ENCODE measurements around the gene BUB1B. TPM values are rescaled to one million over a fixed set of nuclear protein-coding genes. Genes with fewer than 3 reads are reported as not detected.
A peak's percentile ranks its signal among the peaks of the same experiment; 100 is the strongest.

The BUB1B gene
- total RNA-seq, 4 donors from 2014 or later = 1.4 to 15.3 (median 8.6) TPM

DNA sequence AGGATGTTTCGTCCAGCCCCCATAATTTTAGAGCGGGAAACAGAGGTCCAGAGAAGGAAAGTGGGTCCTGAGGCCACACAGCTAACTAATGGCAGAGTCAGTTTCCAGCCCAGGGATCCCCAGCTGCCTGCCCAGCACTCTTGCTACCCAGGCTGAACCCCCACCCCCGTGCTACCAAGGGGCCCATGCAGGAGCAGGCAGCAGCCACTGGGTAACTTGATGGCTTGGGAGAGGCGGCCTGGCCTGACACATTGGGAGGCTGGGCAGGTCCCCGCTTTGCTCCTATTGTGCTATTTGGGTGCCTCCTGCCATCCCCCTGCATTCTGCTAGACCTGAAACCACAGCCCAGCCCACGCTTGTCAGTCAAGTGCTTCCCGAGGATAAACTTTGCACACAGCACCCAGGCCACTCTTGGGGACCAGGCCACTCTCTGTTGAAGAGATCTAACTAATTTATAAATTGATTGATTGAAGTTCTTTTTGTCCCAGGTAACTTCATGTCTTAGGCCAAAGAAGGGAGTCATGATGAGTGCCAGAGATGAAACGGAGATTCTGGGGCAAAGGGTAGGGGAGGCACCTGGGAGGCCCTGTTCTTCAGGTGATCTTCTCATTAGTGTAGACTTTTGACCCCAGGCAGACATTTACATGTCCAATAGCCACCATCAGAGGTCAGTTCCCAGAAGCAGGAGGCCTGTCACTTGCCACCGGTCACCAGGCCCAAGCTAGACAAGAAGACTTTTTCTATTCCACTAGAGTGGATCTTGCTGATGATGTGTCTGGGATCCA is 85.0 kb downstream of the BUB1B start:
- no peaks in the 10 kb centered on the region for H3K9me3 ChIP-seq
- H3K27ac ChIP-seq = no peak overlapping the region
- 90 to 100% methylated on average over 1 to 8 of the region's 9 CpGs for WGBS, 2 donors (ENCODE audit: low coverage in 1 of 2)
- H3K36me3 ChIP-seq = no peaks in the 10 kb centered on the region
- TF ChIP-seq, protein P1, sequence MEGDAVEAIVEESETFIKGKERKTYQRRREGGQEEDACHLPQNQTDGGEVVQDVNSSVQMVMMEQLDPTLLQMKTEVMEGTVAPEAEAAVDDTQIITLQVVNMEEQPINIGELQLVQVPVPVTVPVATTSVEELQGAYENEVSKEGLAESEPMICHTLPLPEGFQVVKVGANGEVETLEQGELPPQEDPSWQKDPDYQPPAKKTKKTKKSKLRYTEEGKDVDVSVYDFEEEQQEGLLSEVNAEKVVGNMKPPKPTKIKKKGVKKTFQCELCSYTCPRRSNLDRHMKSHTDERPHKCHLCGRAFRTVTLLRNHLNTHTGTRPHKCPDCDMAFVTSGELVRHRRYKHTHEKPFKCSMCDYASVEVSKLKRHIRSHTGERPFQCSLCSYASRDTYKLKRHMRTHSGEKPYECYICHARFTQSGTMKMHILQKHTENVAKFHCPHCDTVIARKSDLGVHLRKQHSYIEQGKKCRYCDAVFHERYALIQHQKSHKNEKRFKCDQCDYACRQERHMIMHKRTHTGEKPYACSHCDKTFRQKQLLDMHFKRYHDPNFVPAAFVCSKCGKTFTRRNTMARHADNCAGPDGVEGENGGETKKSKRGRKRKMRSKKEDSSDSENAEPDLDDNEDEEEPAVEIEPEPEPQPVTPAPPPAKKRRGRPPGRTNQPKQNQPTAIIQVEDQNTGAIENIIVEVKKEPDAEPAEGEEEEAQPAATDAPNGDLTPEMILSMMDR (IDR thresholded peaks at IDR 0.05) = no peak
- TF ChIP-seq POLR2AphosphoS5 (IDR thresholded peaks at IDR 0.05) (no peak), EP300 (IDR thresholded peaks at IDR 0.05; ENCODE audit: low read depth) (no peak), POLR2A (IDR thresholded peaks at IDR 0.05) (no peak)
- H3K4me3 ChIP-seq = no peak overlapping the region
- no peaks in the 10 kb centered on the region for H3K4me1 ChIP-seq
- intact Hi-C loops (cut with DNase I; ENCODE audit: low total_unique reads) = no loop called here
- DNase-seq = peak; percentile 5
- peaks cover 3% of the 10 kb centered on the region for H3K27me3 ChIP-seq
- in situ Hi-C loops (cut with MboI; ENCODE audit: low pct_ligation_motif_present in 1 of 4, low pct_unique_long_range_greater_than_20kb in 1 of 4, low sequenced_read_pairs in 3 of 4) = no loop called here

DNA sequence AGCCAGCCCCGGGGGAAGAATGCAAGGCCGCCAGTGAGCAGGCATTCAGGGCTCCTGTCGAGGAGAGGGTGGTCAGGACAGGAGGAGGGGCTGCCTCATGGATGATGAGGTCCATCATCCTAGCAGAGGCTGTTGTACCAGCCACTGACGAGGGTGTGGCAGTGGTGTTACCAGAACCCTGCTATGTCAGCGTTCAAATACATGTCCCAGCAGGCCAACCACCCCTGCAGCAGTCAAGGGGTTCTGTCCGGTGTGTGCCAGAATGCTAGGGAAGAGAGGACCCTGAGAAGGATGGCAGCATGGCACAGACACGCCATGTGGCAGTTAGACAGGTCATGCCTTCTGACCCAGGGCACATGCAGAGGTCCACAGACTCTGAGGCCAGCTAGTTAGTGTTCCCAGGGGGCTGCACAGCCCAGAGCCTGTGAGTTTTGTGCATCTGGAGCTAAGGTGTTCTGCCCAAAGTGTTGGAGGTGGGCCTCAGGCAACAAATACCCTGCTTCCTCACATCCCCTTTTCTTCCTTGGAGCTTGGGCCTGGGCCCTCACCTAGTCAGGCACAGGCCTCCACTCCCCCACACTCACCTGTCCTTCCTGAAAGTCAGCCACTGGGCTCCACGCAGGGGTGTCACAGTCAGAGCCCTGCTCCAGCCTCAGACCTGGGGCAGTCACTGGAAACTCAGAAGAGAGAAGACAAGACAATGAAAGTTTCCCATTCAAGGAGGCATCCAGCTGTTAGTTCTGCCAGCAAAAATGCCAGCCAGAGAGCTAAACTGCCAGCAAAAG is 85.8 kb downstream of the BUB1B start:
- peaks cover 3% of the 10 kb centered on the region for H3K27me3 ChIP-seq
- WGBS, 2 donors (ENCODE audit: low coverage in 1 of 2) = 86% methylated on average over 8 of the region's 8 CpGs; no CpG with 5 or more reads in 1 of the 2 donors
- H3K4me1 ChIP-seq = no peaks in the 10 kb centered on the region
- intact Hi-C loops (cut with DNase I; ENCODE audit: low total_unique reads) (no loop called here), in situ Hi-C loops (cut with MboI; ENCODE audit: low pct_ligation_motif_present in 1 of 4, low pct_unique_long_range_greater_than_20kb in 1 of 4, low sequenced_read_pairs in 3 of 4) (no loop called here)
- H3K27ac ChIP-seq = no peak overlapping the region
- no peak overlapping the region for H3K4me3 ChIP-seq
- no peaks in the 10 kb centered on the region for H3K9me3 ChIP-seq
- no peak for DNase-seq
- TF ChIP-seq, protein P1 (IDR thresholded peaks at IDR 0.05) = no peak
- no peak for TF ChIP-seq POLR2A (IDR thresholded peaks at IDR 0.05)
- TF ChIP-seq EP300 (IDR thresholded peaks at IDR 0.05; ENCODE audit: low read depth) = no peak
- TF ChIP-seq POLR2AphosphoS5 (IDR thresholded peaks at IDR 0.05) = no peak
- no peaks in the 10 kb centered on the region for H3K36me3 ChIP-seq

DNA sequence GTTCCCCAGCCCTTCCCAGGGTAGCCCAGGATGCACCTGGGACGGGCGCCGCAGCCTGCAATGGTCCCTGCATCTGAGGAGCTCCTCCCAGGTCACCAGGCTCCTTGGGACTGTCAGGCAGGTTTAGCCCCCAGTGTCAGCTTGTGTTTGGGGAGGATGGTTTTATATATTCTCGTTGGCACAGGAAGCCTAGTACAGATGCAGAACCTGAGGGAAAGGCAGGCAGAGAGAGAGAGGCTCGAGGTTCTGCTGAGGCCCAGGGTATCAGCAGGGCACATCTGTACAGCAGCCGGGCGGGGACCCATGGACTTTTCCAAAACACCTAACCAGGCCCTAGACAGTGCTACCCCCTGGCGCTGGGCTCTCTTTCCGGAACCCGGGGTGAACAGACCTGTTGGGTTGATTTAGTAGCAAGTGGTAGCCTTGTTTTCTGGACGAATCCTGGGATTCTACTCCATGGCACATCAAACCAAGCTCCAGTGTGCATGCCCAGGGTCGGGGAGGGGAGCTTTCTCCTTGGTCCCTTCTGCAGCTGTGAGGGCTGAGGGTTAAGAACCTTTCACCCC is 86.6 kb downstream of the BUB1B start:
- DNase-seq = no peak
- peaks cover 0 to 6% (median 4%) of the 10 kb centered on the region in 4 donors for H3K4me1 ChIP-seq
- intact Hi-C loops (cut with DNase I; ENCODE audit: low total_unique reads) = no loop called here
- no peaks in the 10 kb centered on the region for H3K9me3 ChIP-seq
- no peaks in the 10 kb centered on the region for H3K36me3 ChIP-seq
- peaks cover 10% of the 10 kb centered on the region for H3K27me3 ChIP-seq
- TF ChIP-seq POLR2A (IDR thresholded peaks at IDR 0.05) (no peak), EP300 (IDR thresholded peaks at IDR 0.05; ENCODE audit: low read depth) (no peak), POLR2AphosphoS5 (IDR thresholded peaks at IDR 0.05) (no peak)
- TF ChIP-seq, protein P1 (IDR thresholded peaks at IDR 0.05) = no peak
- H3K27ac ChIP-seq = no peak overlapping the region
- H3K4me3 ChIP-seq = no peak overlapping the region
- in situ Hi-C loops (cut with MboI; ENCODE audit: low pct_ligation_motif_present in 1 of 4, low pct_unique_long_range_greater_than_20kb in 1 of 4, low sequenced_read_pairs in 3 of 4) = no loop called here
- WGBS, 2 donors (ENCODE audit: low coverage in 1 of 2) = 79 to 83% methylated on average over 2 to 12 of the region's 12 CpGs

Measured in transverse colon (tissue), 4 donors.